SK-N-SH (cell line): ENCODE results near the gene SLC66A2. TPM values are rescaled to one million over a fixed set of nuclear protein-coding genes. Genes with fewer than 3 reads are reported as not detected.

Experiments used
- CTCF ChIA-PET: fragments of 300-600, 350-600 bp; formaldehyde crosslinking; extraction: SDS; loops from one replicate; lab custom pipeline; 2021; lab: Yijun Ruan, JAX
- POLR2A ChIA-PET: fragments of 350-600 bp; sonication (Branson Sonifier 250); formaldehyde crosslinking; extraction: SDS; loops from one replicate; lab custom pipeline; 2020; ENCODE audit warnings: antibody characterized with exemption, inconsistent platforms; lab: Yijun Ruan, JAX
- DNase-seq: peaks from one replicate; pipeline ENCODE4 v3.0.0; 2012
- H2AFZ ChIP-seq: fragments of 200-600 bp; sonication (generic); 2 replicates; pipeline ENCODE4 v1.8.1; 2016; ENCODE audit warnings: antibody characterized with exemption, mild to moderate bottlenecking, low read depth
- H3F3A ChIP-seq: fragments of 200-600 bp; sonication (generic); replicated peaks from 2 replicates; pipeline ENCODE3; 2016; ENCODE audit warnings: antibody characterized with exemption, mild to moderate bottlenecking; ENCODE audit not compliant: insufficient read depth
- H3K27ac ChIP-seq, 2 experiments: fragments of 200-500 bp in 1 of 2; fragments of 200-600 bp in 1 of 2; sonication (Bioruptor generic) in 1 of 2; sonication (generic), shearing (Covaris generic) in 1 of 2; 2 replicates each; pipeline versions ENCODE4 v1.5.1 to v1.6.1; 2014 to 2016; ENCODE audit warnings: low read depth in 2 of 2, inconsistent platforms in 1 of 2, low read length in 1 of 2, mild to moderate bottlenecking in 1 of 2, mixed read lengths in 1 of 2
- H3K27me3 ChIP-seq: fragments of 200-600 bp; sonication (generic), shearing (Covaris generic); 2 replicates; pipeline ENCODE4 v1.6.1; 2016; ENCODE audit warnings: mixed run types; ENCODE audit not compliant: insufficient read depth
- H3K36me3 ChIP-seq, 2 experiments: fragments of 200-500 bp in 1 of 2; fragments of 200-600 bp in 1 of 2; sonication (Bioruptor generic) in 1 of 2; sonication (generic) in 1 of 2; replicated peaks in 1 of 2; 2 replicates each; pipeline versions ENCODE3 to v1.5.1; 2014 to 2016; ENCODE audit warnings: low read length in 1 of 2, mild to moderate bottlenecking in 1 of 2; ENCODE audit not compliant: insufficient read depth in 2 of 2, control insufficient read depth in 1 of 2
- H3K4me1 ChIP-seq, 2 experiments: fragments of 200-500 bp in 1 of 2; fragments of 200-600 bp in 1 of 2; sonication (Bioruptor generic) in 1 of 2; sonication (generic), shearing (Covaris generic) in 1 of 2; 2 replicates each; pipeline versions ENCODE4 v1.5.1 to v1.6.1; 2014 to 2016; ENCODE audit warnings: low read depth in 1 of 2, low read length in 1 of 2, mixed run types in 1 of 2; ENCODE audit not compliant: insufficient read depth in 2 of 2, control insufficient read depth in 1 of 2
- H3K4me2 ChIP-seq: fragments of 200-600 bp; sonication (generic), shearing (Covaris generic); 2 replicates; pipeline ENCODE4 v1.6.1; 2017; ENCODE audit warnings: mixed run types
- H3K4me3 ChIP-seq, 2 experiments: fragments of 200-500 bp in 1 of 2; fragments of 200-600 bp in 1 of 2; sonication (Bioruptor generic) in 1 of 2; sonication (generic), shearing (Covaris generic) in 1 of 2; 2 replicates each; pipeline versions ENCODE4 v1.5.1 to v1.8.1; 2014 to 2016; ENCODE audit warnings: low read depth in 2 of 2, inconsistent platforms in 1 of 2, low read length in 1 of 2, mild to moderate bottlenecking in 1 of 2, mixed read lengths in 1 of 2, moderate library complexity in 1 of 2
- H3K79me2 ChIP-seq: fragments of 200-600 bp; sonication (generic); 2 replicates; pipeline ENCODE4 v1.8.1; 2017; ENCODE audit warnings: mild to moderate bottlenecking; ENCODE audit not compliant: insufficient read depth
- H3K9ac ChIP-seq: fragments of 200-600 bp; sonication (generic); 2 replicates; pipeline ENCODE4 v1.6.1; 2017; ENCODE audit warnings: mixed run types
- H3K9me2 ChIP-seq: fragments of 200-600 bp; sonication (generic); 2 replicates; pipeline ENCODE4 v1.6.1; 2017; ENCODE audit warnings: mixed run types
- H3K9me3 ChIP-seq: fragments of 200-600 bp; sonication (generic); 2 replicates; pipeline ENCODE4 v1.6.1; 2017; ENCODE audit warnings: mixed run types, mild to moderate bottlenecking, moderate library complexity
- H4K20me1 ChIP-seq: fragments of 200-600 bp; sonication (generic); 2 replicates; pipeline ENCODE4 v1.6.1; 2017; ENCODE audit warnings: mild to moderate bottlenecking, mixed run types; ENCODE audit not compliant: insufficient read depth
- CHD2 ChIP-seq: fragments of 150-350 bp; IDR thresholded peaks from 2 replicates; pipeline ENCODE4 v1.6.1; 2018; ENCODE audit warnings: low read length; ENCODE audit not compliant: partially characterized antibody
- ELF1 ChIP-seq: IDR thresholded peaks from 2 replicates; pipeline ENCODE4 v1.4.0; 2012
- FOSL2 ChIP-seq: IDR thresholded peaks from 2 replicates; pipeline ENCODE4 v1.4.0; 2012; ENCODE audit warnings: low read depth, mild to moderate bottlenecking, moderate library complexity, borderline replicate concordance
- GATA2 ChIP-seq: sonication (generic); formaldehyde crosslinking; IDR thresholded peaks from 2 replicates; pipeline ENCODE4 v1.5.0; 2020; ENCODE audit warnings: mild to moderate bottlenecking, missing genetic modification reagents
- JUND ChIP-seq: IDR thresholded peaks from 2 replicates; pipeline ENCODE4 v1.4.0; 2012
- MAX ChIP-seq: IDR thresholded peaks from 2 replicates; pipeline ENCODE4 v1.4.0; 2012; ENCODE audit warnings: low read depth
- MEF2A ChIP-seq: IDR thresholded peaks from 2 replicates; pipeline ENCODE4 v1.4.0; 2012; ENCODE audit warnings: low read depth, borderline replicate concordance
- NRF1 ChIP-seq: IDR thresholded peaks from 2 replicates; pipeline ENCODE4 v1.6.1; 2012; ENCODE audit warnings: low read depth, mild to moderate bottlenecking, low read length
- PBX3 ChIP-seq: IDR thresholded peaks from 2 replicates; pipeline ENCODE4; 2012
- POLR2AphosphoS5 ChIP-seq: IDR thresholded peaks from 2 replicates; pipeline ENCODE4 v1.6.1; 2012; ENCODE audit warnings: low read depth, low read length
- RAD21 ChIP-seq: IDR thresholded peaks from 2 replicates; pipeline ENCODE4 v1.6.1; 2012; ENCODE audit warnings: mild to moderate bottlenecking, low read length
- RFX5 ChIP-seq: IDR thresholded peaks from 2 replicates; pipeline ENCODE4 v1.6.1; 2012; ENCODE audit warnings: mild to moderate bottlenecking, improper control_type of control experiment, low read length
- RXRA ChIP-seq: IDR thresholded peaks from 2 replicates; pipeline ENCODE4 v1.4.0; 2012; ENCODE audit warnings: low read depth, mild to moderate bottlenecking, borderline replicate concordance
- SIN3A ChIP-seq: IDR thresholded peaks from 2 replicates; pipeline ENCODE4 v1.6.1; 2012; ENCODE audit warnings: low read depth, mild to moderate bottlenecking, low read length, moderate library complexity, borderline replicate concordance
- SMC3 ChIP-seq: IDR thresholded peaks from 2 replicates; pipeline ENCODE4 v1.6.1; 2012; ENCODE audit warnings: low read depth, low read length, improper control_type of control experiment
- TAF1 ChIP-seq: IDR thresholded peaks from 2 replicates; pipeline ENCODE4 v1.6.1; 2012; ENCODE audit warnings: low read depth, mild to moderate bottlenecking, low read length, moderate library complexity, borderline replicate concordance
- TEAD4 ChIP-seq: IDR thresholded peaks from 2 replicates; pipeline ENCODE4 v1.4.0; 2012; ENCODE audit warnings: mild to moderate bottlenecking, borderline replicate concordance; ENCODE audit not compliant: insufficient read depth
- USF2 ChIP-seq: fragments of 150-350 bp; IDR thresholded peaks from 2 replicates; pipeline ENCODE4 v1.6.1; 2017; ENCODE audit warnings: antibody characterized with exemption, low read length, low read depth, borderline replicate concordance
- WGBS: methylation state at CpG from one replicate; pipeline ENCODE4 v1.1.6; 2017; ENCODE audit warnings: low lambda C conversion rate; 5-methylcytosine and 5-hydroxymethylcytosine counted together
- polyA plus RNA-seq, 3 experiments: library from polyadenylated mRNA; depleted of rRNA; stranded (reverse); fragments of >200 nt; gene quantifications; 2 replicates each; pipeline ENCODE4 v1.2.3, GENCODE V29; 2012
- TF ChIP-seq, protein P1 (sequence below): fragments of 150-350 bp; IDR thresholded peaks from 2 replicates; pipeline ENCODE4 v1.6.1; 2016; ENCODE audit warnings: mild to moderate bottlenecking, low read depth, low read length

The SLC66A2 gene
- polyA plus RNA-seq, 1 of the 3 experiments (the other 2 are of a cell fraction) = 14.5 TPM

DNA sequence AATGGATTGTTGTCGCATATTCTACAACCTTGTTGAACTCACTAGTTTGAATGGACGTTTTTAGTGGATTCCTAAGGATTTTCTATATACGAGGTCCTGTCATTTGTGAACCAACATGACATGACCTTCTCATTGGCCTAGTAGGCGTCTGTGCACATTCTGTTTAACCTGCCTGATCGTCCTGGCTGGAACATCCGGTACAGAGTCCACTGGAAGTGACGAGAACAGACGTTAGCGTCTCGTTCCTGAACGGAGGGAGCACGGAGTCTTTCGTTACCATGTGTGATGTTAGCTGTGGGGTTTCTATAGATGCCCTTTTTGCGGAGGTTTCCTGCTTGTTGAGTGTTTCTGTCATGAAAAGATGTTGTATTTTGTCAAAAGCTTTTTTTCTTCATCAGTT lies 61.9 kb downstream of the SLC66A2 start:
- TF ChIP-seq TAF1 (no peak), POLR2AphosphoS5 (no peak), MAX (no peak), GATA2 (CRISPR knock-in tag) (no peak), SIN3A (no peak), SMC3 (no peak), RAD21 (no peak), NRF1 (no peak), CHD2 (no peak), RFX5 (no peak)
- Histone ChIP-seq H3K27me3 (peaks cover 5% of the 10 kb centered on the region; the same call in 1 of the 2 replicates), H4K20me1 (no peaks in the 10 kb centered on the region), H3K27ac (no peak overlapping the region), H3K4me3 (no peak overlapping the region), H3K79me2 (no peaks in the 10 kb centered on the region), H3K4me2 (no peak overlapping the region), H3K9me3 (no peaks in the 10 kb centered on the region), H3K9ac (no peak overlapping the region), H3F3A (no peaks in the 10 kb centered on the region), H3K4me1 (no peaks in the 10 kb centered on the region), H2AFZ (no peak overlapping the region), H3K9me2 (no peaks in the 10 kb centered on the region), H3K36me3 (no peaks in the 10 kb centered on the region)
- no peak for DNase-seq
- 63% methylated on average over 14 of the region's 14 CpGs for WGBS
- ChIA-PET POLR2A (no interaction called here), CTCF (no interaction called here)

DNA sequence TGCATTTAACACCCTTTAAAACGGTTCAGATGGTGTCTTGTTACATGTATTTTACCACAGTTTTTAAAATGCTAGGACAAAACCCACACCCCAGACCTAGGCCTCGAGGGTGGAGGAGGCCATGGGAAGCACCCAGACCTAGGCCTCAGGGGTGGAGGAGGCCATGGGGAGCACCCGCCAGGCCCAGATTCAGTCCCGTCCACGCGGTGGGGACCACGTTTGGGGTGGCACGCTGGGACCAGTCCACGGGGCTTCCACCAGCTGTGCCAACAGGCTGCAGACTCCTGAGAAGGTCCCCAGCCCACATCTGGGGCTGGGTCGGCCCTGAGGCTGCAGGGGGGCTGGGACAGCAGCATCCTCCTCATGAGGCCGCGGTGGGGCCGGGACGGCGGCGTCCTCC lies 63.4 kb downstream of the SLC66A2 start:
- no peak overlapping the region for H3K27ac ChIP-seq
- no peak overlapping the region for H3K4me2 ChIP-seq
- no peaks in the 10 kb centered on the region for H3K9me3 ChIP-seq
- TF ChIP-seq RFX5 = no peak
- no peak for TF ChIP-seq PBX3
- no peak for TF ChIP-seq USF2
- no peak for TF ChIP-seq ELF1
- TF ChIP-seq JUND = no peak
- TF ChIP-seq, protein P1, sequence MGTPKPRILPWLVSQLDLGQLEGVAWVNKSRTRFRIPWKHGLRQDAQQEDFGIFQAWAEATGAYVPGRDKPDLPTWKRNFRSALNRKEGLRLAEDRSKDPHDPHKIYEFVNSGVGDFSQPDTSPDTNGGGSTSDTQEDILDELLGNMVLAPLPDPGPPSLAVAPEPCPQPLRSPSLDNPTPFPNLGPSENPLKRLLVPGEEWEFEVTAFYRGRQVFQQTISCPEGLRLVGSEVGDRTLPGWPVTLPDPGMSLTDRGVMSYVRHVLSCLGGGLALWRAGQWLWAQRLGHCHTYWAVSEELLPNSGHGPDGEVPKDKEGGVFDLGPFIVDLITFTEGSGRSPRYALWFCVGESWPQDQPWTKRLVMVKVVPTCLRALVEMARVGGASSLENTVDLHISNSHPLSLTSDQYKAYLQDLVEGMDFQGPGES = no peak
- TF ChIP-seq MEF2A = no peak
- no peak for TF ChIP-seq SIN3A
- TF ChIP-seq MAX = no peak
- TF ChIP-seq TEAD4 = no peak
- TF ChIP-seq FOSL2 = no peak
- no peak for TF ChIP-seq RXRA
- H3K4me3 ChIP-seq = no peak overlapping the region
- H4K20me1 ChIP-seq = no peaks in the 10 kb centered on the region
- WGBS = 25% methylated on average over 2 of the region's 16 CpGs
- peaks cover 5% of the 10 kb centered on the region; the same call in 1 of the 2 replicates for H3K27me3 ChIP-seq
- H3F3A ChIP-seq = no peaks in the 10 kb centered on the region
- POLR2A ChIA-PET = no interaction called here
- H3K79me2 ChIP-seq = no peaks in the 10 kb centered on the region
- no peak overlapping the region for H2AFZ ChIP-seq
- no peaks in the 10 kb centered on the region for H3K4me1 ChIP-seq
- H3K9me2 ChIP-seq = no peaks in the 10 kb centered on the region
- CTCF ChIA-PET = no interaction called here
- no peaks in the 10 kb centered on the region for H3K36me3 ChIP-seq
- H3K9ac ChIP-seq = no peak overlapping the region
- DNase-seq = no peak
